SH-SY5Y (cell line): Measurements from ENCODE around the gene E2F2.

Experiments
- GATA2 ChIP-seq: IDR thresholded peaks from 2 replicates; pipeline ENCODE4 v1.6.1; 2011; ENCODE audit warnings: mild to moderate bottlenecking, low read depth, low read length
- GATA3 ChIP-seq: IDR thresholded peaks from 2 replicates; pipeline ENCODE4 v1.6.1; 2011; ENCODE audit warnings: low read depth, mild to moderate bottlenecking, low read length, moderate library complexity

GRCh38 chr1:23470282-23471070, 60.6 kb downstream of the E2F2 start:
- TF ChIP-seq GATA2 (no peak), GATA3 (no peak)
